Adrenal gland (tissue), 12 donors: Measurements from ENCODE around the gene FMN2. TPM values are rescaled to one million over a fixed set of nuclear protein-coding genes. Genes with fewer than 3 reads are reported as not detected.
A peak's percentile ranks its signal among the peaks of the same experiment; 100 is the strongest.

Source experiments
- DNase-seq, 7 donors: peaks; one replicate each; pipeline ENCODE4 v3.0.0-alpha.2; 2019 to 2020
- H3K27ac ChIP-seq, 5 donors: fragments of 200-600 bp; sonication (generic) in 4 of 5; 1 replicate in 3 of 5; 2 replicates in 2 of 5; pipeline versions ENCODE4 v1.5.1 to v1.8.0; 2016 to 2020; ENCODE audit warnings: mild to moderate bottlenecking in 1 of 5
- H3K27me3 ChIP-seq: fragments of 200-600 bp; 2 replicates; pipeline ENCODE4 v1.8.0; 2021
- H3K36me3 ChIP-seq, 2 donors: fragments of 200-600 bp; replicated peaks in 1 of 2; 1 replicate in 1 of 2; 2 replicates in 1 of 2; pipeline versions ENCODE4 v1.5.1 to v1.8.0; 2018 to 2022
- H3K4me1 ChIP-seq, 2 donors: fragments of 200-600 bp; replicated peaks in 1 of 2; 1 replicate in 1 of 2; 2 replicates in 1 of 2; pipeline versions ENCODE4 v1.5.1 to v1.8.0; 2018 to 2021
- H3K4me3 ChIP-seq, 4 donors: fragments of 200-600 bp; sonication (generic) in 3 of 4; one replicate each; pipeline ENCODE4 v1.5.1; 2016 to 2018
- H3K9me3 ChIP-seq, 3 donors: fragments of 200-600 bp; sonication (generic) in 1 of 3; replicated peaks in 1 of 3; 1 replicate in 2 of 3; 2 replicates in 1 of 3; pipeline versions ENCODE4 v1.5.1 to v1.8.0; 2016 to 2021
- POLR2A ChIP-seq, 2 donors: fragments of 450-650 bp; IDR thresholded peaks; one replicate each; pipeline ENCODE4 v1.6.1; 2017; ENCODE audit warnings: antibody characterized with exemption in 2 of 2, mild to moderate bottlenecking in 2 of 2, moderate library complexity in 1 of 2
- WGBS, 4 donors: extraction: QIAGEN DNeasy Blood & Tissue Kit in 2 of 4; methylation state at CpG; one replicate each; pipeline versions ENCODE4 v1.1.5 to v1.1.7; 2013 to 2017; 5-methylcytosine and 5-hydroxymethylcytosine counted together
- intact Hi-C, 2 donors: fragments of 100-400 bp; cut with DNase I; formaldehyde crosslinking; loops; one replicate each; pipeline versions ENCODE4 v1.14.1 to v1.15.0; 2022 to 2023
- polyA plus RNA-seq, 3 donors: library from polyadenylated mRNA; stranded (reverse); fragments of 200-250 nt in 2 of 3; fragments of 350-450 nt in 1 of 3; fragmentation: Illumina TruSeq in 1 of 3; extraction: RNeasy Lipid Tissue Mini Kit (QIAGEN cat#74804) in 1 of 3; gene quantifications; one replicate each; pipeline ENCODE4 v1.2.3, GENCODE V29; 2013 to 2014
- total RNA-seq, 9 donors: library from RNA; depleted of rRNA in 4 of 9; stranded (reverse); fragments of >200 nt in 4 of 9; fragments of 120-200 nt in 1 of 9; fragmentation: NEBNext Ultra II Directional in 1 of 9; extraction: Animal tissue kit (Norgen Biotek cat#: 25700) in 1 of 9; gene quantifications; one replicate each; pipeline versions ENCODE4 v1.1.0 to v1.2.4, GENCODE V29; 2013 to 2023
- TF ChIP-seq, protein P1 (sequence below), 6 experiments: fragments of 450-650 bp in 4 of 6; fragments of 200-600 bp in 2 of 6; sonication (generic) in 1 of 6; IDR thresholded peaks; 1 replicate in 5 of 6; 2 replicates in 1 of 6; pipeline versions ENCODE4 v1.5.1 to v1.8.0; 2016 to 2021; ENCODE audit warnings: antibody characterized with exemption in 6 of 6, mild to moderate bottlenecking in 2 of 6, moderate library complexity in 1 of 6
- donor health status: healthy with polysubstance abuse.
- donor health status: Bipolar disorder and iron deficiency.
- donor health status: DM: yes; HTN: yes; CAD: no.
- donor health status: DM: no; HTN: no; CAD: no.
- donor health status: DM: no; HTN: no; CAD: no.
- donor health status: DM: yes; HTN: yes; CAD: no.

Gene FMN2
- total and polyA plus RNA-seq, 12 donors = 0.69 to 9.8 (median 3.1) TPM

DNA sequence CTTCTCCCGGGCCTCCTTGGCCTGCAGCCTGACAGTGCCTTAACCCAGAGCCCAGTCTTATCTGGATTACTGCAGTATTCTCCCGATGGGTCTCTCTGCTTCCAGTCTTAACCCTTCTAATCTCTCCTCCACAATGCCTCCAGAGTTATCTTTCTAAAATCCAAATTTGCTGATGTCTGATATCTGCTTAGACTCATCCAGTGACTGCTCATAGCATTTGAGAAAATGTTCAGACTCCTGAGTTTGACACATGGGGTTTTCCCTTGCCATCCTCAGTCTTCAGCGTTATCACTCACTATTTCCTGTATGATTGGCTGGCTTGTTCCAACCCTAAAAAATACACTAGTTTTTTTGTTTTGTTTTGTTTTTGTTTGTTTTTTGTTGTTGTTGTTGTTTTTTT lies 102.0 kb downstream of the FMN2 start:
- WGBS, 4 donors = 56 to 64% (median 62%) methylated on average over 3 of the region's 3 CpGs
- intact Hi-C loops = no loop called here
- no peaks in the 10 kb centered on the region for H3K36me3 ChIP-seq
- DNase-seq = no peak
- H3K27me3 ChIP-seq = no peaks in the 10 kb centered on the region
- no peak overlapping the region for H3K4me3 ChIP-seq
- TF ChIP-seq, protein P1, sequence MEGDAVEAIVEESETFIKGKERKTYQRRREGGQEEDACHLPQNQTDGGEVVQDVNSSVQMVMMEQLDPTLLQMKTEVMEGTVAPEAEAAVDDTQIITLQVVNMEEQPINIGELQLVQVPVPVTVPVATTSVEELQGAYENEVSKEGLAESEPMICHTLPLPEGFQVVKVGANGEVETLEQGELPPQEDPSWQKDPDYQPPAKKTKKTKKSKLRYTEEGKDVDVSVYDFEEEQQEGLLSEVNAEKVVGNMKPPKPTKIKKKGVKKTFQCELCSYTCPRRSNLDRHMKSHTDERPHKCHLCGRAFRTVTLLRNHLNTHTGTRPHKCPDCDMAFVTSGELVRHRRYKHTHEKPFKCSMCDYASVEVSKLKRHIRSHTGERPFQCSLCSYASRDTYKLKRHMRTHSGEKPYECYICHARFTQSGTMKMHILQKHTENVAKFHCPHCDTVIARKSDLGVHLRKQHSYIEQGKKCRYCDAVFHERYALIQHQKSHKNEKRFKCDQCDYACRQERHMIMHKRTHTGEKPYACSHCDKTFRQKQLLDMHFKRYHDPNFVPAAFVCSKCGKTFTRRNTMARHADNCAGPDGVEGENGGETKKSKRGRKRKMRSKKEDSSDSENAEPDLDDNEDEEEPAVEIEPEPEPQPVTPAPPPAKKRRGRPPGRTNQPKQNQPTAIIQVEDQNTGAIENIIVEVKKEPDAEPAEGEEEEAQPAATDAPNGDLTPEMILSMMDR (IDR thresholded peaks at IDR 0.05) = no peak
- TF ChIP-seq POLR2A (IDR thresholded peaks at IDR 0.05) = no peak
- no peaks in the 10 kb centered on the region for H3K4me1 ChIP-seq
- H3K9me3 ChIP-seq = no peaks in the 10 kb centered on the region
- H3K27ac ChIP-seq = no peak overlapping the region

DNA sequence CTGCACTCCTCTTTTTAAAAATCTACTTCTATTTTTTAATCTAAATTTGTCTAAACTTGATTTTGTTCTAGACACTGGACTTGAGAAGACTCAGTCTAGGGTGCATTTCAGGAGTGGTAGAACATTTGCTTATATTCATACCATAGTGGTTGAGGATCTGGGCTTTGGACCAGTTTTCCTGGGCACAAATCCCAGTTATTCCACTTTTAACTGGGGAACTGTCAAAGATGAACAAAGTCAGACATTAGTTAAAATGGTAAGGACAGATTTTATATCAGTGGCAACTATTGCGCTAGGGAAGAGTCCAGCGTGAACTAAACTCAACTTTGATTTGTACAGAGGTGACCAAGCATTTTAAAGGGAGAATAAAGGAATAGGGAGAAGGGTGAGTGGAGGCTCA lies 102.4 kb downstream of the FMN2 start:
- 73 to 91% (median 77%) methylated on average over 2 of the region's 2 CpGs for WGBS, 4 donors
- intact Hi-C loops = no loop called here
- no peak for DNase-seq
- H3K27ac ChIP-seq = no peak overlapping the region
- no peaks in the 10 kb centered on the region for H3K4me1 ChIP-seq
- no peak for TF ChIP-seq POLR2A (IDR thresholded peaks at IDR 0.05)
- TF ChIP-seq, protein P1 (IDR thresholded peaks at IDR 0.05) = no peak
- H3K36me3 ChIP-seq = no peaks in the 10 kb centered on the region
- H3K9me3 ChIP-seq = no peaks in the 10 kb centered on the region
- no peaks in the 10 kb centered on the region for H3K27me3 ChIP-seq
- no peak overlapping the region for H3K4me3 ChIP-seq

DNA sequence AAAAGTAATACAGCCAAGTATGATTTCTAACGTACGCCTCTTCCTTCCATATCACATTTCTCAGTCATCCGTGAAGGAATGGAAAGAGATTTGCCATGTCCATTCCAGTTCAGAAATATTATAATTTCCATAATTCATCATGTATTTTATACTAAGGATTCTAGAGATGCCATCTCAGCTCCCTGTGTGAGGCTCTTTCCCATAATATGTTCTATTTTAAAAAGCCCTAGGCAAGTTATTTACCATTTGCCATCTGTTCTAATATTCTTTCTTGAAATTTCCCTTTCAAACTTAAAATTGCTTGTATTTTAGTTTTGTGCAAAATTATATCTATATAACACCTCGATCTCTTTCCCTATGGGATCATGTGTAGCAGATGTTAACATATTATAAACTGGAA lies 106.7 kb downstream of the FMN2 start:
- intact Hi-C loops = no loop called here

DNA sequence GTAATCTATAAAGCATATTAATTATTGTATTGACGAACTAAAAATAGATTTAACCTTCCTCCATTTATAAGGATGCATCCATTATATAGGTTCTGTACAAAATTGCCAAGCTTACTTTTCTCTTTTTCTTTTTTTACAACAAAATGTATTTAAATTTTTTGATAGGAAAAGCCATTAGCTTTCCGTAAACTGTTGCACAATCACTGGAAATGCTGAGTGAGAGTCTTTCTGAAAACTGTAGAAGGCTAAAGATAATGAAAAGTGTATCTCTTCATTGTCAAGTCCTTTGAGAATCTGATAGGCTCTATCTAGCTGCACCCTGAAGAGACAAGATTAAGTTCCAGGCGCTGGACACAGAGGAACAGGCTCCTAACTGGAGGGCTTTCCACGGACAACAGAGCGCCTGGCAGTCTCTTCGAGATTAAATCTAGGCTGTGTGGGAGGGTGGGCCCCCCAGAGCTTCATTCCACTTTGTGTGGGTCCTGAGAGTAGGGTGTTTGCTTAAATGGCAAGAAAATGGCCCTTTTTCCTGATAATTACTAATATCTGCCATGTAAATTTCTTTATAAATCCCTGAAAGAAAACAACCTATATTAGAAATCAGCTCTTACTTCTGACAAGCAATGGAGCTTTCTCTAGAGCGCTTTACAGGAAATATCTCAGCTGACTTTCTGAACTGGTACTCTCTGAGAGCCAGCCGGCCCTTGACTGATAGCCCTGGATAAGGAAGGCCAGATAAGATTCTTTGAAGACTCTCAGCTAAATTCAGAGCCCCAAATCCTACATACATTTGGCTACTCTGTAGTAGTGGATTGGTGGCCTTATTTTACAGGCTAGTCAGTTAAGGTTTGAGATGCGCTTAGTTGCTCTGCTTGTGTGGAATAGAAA lies 108.3 kb downstream of the FMN2 start:
- Histone ChIP-seq H3K27me3 (no peaks in the 10 kb centered on the region), H3K4me1 (peaks cover 0 to 8% of the 10 kb centered on the region in 2 donors), H3K27ac (peak overlapping the region in 1 of 5 donors; percentile 49), H3K36me3 (no peaks in the 10 kb centered on the region), H3K9me3 (no peaks in the 10 kb centered on the region), H3K4me3 (no peak overlapping the region)
- TF ChIP-seq, protein P1 (IDR thresholded peaks at IDR 0.05) = no peak
- TF ChIP-seq POLR2A (IDR thresholded peaks at IDR 0.05) = no peak
- peak in 3 of 7 donors; percentile 10 to 28 (median 12) for DNase-seq
- WGBS, 4 donors = 45 to 55% (median 50%) methylated on average over 9 of the region's 9 CpGs
- intact Hi-C loops = no loop called here

More for the DNA sequence above, 106.7 kb downstream of the FMN2 start:
- no peaks in the 10 kb centered on the region for H3K36me3 ChIP-seq
- H3K4me1 ChIP-seq = peaks cover 0 to 8% of the 10 kb centered on the region in 2 donors
- TF ChIP-seq, protein P1 (IDR thresholded peaks at IDR 0.05) = no peak
- no peak for TF ChIP-seq POLR2A (IDR thresholded peaks at IDR 0.05)
- no peaks in the 10 kb centered on the region for H3K27me3 ChIP-seq
- WGBS, 4 donors = 87 to 93% (median 89%) methylated on average over 4 of the region's 4 CpGs
- H3K4me3 ChIP-seq = no peak overlapping the region
- H3K9me3 ChIP-seq = no peaks in the 10 kb centered on the region
- H3K27ac ChIP-seq = no peak overlapping the region
- DNase-seq = no peak
